Mucosa of stomach (tissue), 1 donor: ENCODE data around the gene HTRA3.

ENCODE experiments used
- H3K27me3 ChIP-seq: one replicate; pipeline ENCODE4 v1.7.0; 2013; ENCODE audit warnings: mild to moderate bottlenecking, low read length; ENCODE audit not compliant: control insufficient read depth, insufficient read depth
- H3K36me3 ChIP-seq: one replicate; pipeline ENCODE4 v1.7.0; 2013; ENCODE audit warnings: low read length; ENCODE audit not compliant: control insufficient read depth, insufficient read depth
- H3K4me1 ChIP-seq: one replicate; pipeline ENCODE4 v1.7.0; 2013; ENCODE audit warnings: mild to moderate bottlenecking, low read length; ENCODE audit not compliant: control insufficient read depth, insufficient read depth
- H3K4me3 ChIP-seq: one replicate; pipeline ENCODE4 v1.7.0; 2013; ENCODE audit warnings: low read length
- H3K9ac ChIP-seq: one replicate; pipeline ENCODE4 v1.7.0; 2013; ENCODE audit warnings: mild to moderate bottlenecking, low read length, moderate library complexity
- H3K9me3 ChIP-seq: one replicate; pipeline ENCODE4 v1.7.0; 2013; ENCODE audit warnings: mild to moderate bottlenecking, low read length, moderate library complexity; ENCODE audit not compliant: control insufficient read depth
- donor health status: Pancreatic carcinoma.

HTRA3 gene

GRCh38 chr4:8269535-8270417, at the start of gene HTRA3:
Gene HTRA3, plus strand, starts transcription at chr4:8269754. Its CDS starts 215 bp downstream, at chr4:8269969.
- H3K4me1 ChIP-seq = peaks cover 58% of the 10 kb centered on the region
- H3K27me3 ChIP-seq = peaks cover 23% of the 10 kb centered on the region
- peak within 1 kb of the TSS; percentile 51 for H3K9ac ChIP-seq
- no peaks in the 10 kb centered on the region for H3K36me3 ChIP-seq
- H3K9me3 ChIP-seq = no peaks in the 10 kb centered on the region
- H3K4me3 ChIP-seq = no peak within 1 kb of the TSS

- H3K9ac ChIP-seq = no peak overlapping the region
- no peaks in the 10 kb centered on the region for H3K9me3 ChIP-seq
- no peaks in the 10 kb centered on the region for H3K36me3 ChIP-seq
- no peak overlapping the region for H3K4me3 ChIP-seq
- H3K4me1 ChIP-seq = peaks cover 6% of the 10 kb centered on the region
- H3K27me3 ChIP-seq = no peaks in the 10 kb centered on the region
These were observed 48.7 kb upstream of the HTRA3 start for GRCh38 chr4:8220661-8221450.

DNA sequence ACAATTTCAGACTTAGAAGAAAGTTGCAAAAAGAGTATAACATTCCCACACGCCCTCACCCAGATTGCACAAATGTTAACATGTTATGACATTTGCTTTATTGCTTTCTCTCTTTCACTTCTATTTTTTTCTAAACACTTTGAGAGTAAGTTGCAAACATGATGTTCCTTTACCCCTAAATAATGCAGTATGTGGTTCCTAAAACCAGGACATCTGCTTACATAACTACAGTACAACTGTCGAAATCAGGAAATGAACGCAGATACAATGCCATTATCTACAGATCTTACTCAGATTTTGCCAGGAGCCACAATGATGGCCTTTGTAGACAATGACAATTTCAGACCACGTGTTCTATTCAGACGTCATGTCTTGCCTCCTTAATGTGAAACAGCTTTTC, 48.1 kb upstream of the HTRA3 start:
- no peak overlapping the region for H3K4me3 ChIP-seq
- H3K27me3 ChIP-seq = no peaks in the 10 kb centered on the region
- H3K9me3 ChIP-seq = no peaks in the 10 kb centered on the region
- H3K9ac ChIP-seq = no peak overlapping the region
- peaks cover 12% of the 10 kb centered on the region for H3K4me1 ChIP-seq
- no peaks in the 10 kb centered on the region for H3K36me3 ChIP-seq

GRCh38 chr4:8221985-8222384, 47.6 kb upstream of the HTRA3 start:
- no peaks in the 10 kb centered on the region for H3K36me3 ChIP-seq
- no peak overlapping the region for H3K9ac ChIP-seq
- H3K27me3 ChIP-seq = no peaks in the 10 kb centered on the region
- H3K9me3 ChIP-seq = no peaks in the 10 kb centered on the region
- peaks cover 14% of the 10 kb centered on the region for H3K4me1 ChIP-seq
- no peak overlapping the region for H3K4me3 ChIP-seq

DNA sequence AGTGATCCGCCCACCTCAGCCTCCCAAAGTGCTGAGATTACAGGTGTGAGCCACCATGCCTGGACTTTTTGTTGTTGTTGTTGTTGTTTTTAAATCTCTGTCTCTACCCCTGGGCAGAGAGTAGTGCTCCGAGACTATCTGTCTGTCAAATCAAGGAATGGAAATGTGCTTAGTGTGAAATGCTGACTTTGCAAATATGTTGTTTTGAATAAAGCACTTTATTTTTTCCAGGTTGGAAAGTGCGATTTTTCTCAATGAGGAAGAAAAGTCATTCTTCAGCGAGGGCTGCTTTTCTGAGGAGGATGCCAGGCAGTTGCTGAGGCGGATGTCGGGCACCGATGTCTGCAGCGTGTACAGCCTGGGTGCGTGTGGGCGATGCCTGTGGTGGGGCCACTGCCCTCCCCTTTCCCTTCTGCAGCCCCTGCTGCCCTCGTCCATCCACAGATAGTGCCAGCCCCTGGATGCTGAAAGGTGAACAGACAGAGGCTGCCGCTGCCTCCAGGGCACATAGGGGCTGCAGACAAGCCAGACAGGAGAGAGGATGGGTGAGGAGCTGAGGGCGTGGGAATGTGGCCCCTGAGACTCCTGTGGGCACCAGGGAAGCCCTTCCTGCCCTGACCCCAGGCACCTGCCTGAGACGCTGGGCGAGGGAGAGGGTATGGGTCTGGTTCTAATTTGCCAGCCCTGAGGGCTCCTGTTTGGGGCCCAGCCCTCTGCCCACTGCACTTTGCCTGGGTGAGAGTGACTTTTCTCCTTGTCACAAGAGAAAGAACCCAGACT, 46.8 kb upstream of the HTRA3 start:
- no peaks in the 10 kb centered on the region for H3K36me3 ChIP-seq

DNA sequence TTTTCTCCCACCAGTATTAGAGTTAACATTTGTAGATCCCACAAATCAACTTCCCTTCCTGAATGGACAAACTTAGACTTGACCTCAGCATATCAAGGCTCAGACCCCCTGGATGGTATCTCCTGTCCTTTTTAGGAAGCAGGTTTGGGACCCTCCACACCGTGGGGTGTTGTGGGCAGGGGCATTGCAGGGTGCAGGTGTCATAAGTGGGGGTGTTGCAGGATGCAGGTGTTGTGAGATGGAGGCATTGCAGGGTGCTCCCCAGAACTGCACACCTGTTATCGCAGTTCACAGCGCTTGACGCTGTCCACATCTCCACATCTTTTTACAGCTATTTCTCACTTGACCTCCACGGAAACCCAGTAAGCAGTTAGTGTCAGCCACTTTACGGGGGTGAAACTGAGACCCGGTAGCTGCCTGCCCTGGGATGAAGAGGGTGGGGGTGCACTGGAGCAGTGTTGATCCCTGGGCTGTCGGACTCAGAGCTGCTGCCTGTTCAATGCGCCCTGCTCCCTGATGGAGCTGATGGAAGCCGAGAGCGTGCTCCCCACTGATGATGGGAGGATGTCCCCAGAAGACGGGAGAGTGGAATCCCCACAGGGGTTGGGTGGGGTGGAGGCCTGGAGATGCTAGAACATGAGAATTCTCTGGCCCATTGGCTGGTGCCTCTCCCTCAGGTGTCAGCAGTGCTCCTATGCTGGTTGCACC, 45.1 kb upstream of the HTRA3 start:
- H3K9me3 ChIP-seq = no peaks in the 10 kb centered on the region
- no peak overlapping the region for H3K9ac ChIP-seq
- H3K4me3 ChIP-seq = no peak overlapping the region
- peaks cover 32% of the 10 kb centered on the region for H3K4me1 ChIP-seq
- no peaks in the 10 kb centered on the region for H3K36me3 ChIP-seq
- no peaks in the 10 kb centered on the region for H3K27me3 ChIP-seq

More for the DNA sequence above, 46.8 kb upstream of the HTRA3 start:
- Histone ChIP-seq H3K27me3 (no peaks in the 10 kb centered on the region), H3K9me3 (no peaks in the 10 kb centered on the region), H3K4me1 (peaks cover 19% of the 10 kb centered on the region), H3K9ac (no peak overlapping the region), H3K4me3 (no peak overlapping the region)

DNA sequence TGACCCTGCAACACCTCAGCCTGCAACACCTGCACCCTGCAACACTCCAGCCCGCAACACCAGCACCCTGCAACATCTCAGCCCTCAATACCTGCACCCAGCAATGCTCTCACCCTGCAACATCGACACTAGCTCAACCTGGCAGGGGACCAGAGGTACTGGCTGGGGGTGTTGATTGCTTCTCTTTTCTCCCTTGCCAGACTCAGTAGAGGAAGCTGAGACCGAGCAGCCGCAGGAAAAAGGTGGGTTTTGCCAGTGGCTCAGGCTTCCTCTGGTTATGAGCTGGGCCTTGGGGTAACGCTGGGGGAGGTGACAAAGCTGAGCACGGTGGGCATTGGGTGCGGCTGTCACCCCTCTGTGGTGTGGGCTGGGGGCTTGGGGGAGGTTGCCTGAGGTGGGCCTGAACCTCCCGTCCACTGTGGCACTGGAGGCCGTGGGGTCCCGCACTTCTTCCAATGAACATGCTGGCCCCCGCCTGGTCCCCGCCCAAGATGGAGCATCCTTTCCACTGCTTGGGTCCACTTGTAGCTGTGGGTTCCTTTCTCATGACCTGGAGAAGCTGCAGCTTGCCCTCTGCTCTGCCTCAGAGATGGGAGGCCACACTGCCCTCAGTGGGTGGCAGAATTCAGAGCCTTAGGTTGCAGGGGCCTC, 44.5 kb upstream of the HTRA3 start:
- H3K4me1 ChIP-seq = peaks cover 32% of the 10 kb centered on the region
- H3K36me3 ChIP-seq = no peaks in the 10 kb centered on the region
- H3K9ac ChIP-seq = no peak overlapping the region
- H3K27me3 ChIP-seq = no peaks in the 10 kb centered on the region
- no peaks in the 10 kb centered on the region for H3K9me3 ChIP-seq
- no peak overlapping the region for H3K4me3 ChIP-seq

- Histone ChIP-seq H3K9ac (peak overlapping the region; percentile 35), H3K36me3 (no peaks in the 10 kb centered on the region), H3K9me3 (no peaks in the 10 kb centered on the region), H3K4me1 (peaks cover 32% of the 10 kb centered on the region), H3K27me3 (no peaks in the 10 kb centered on the region), H3K4me3 (no peak overlapping the region)
These were observed 43.7 kb upstream of the HTRA3 start for GRCh38 chr4:8225706-8226443.

GRCh38 chr4:8227201-8227770, 42.3 kb upstream of the HTRA3 start:
- no peaks in the 10 kb centered on the region for H3K27me3 ChIP-seq
- H3K4me1 ChIP-seq = peaks cover 32% of the 10 kb centered on the region
- no peaks in the 10 kb centered on the region for H3K9me3 ChIP-seq
- no peak overlapping the region for H3K4me3 ChIP-seq
- no peaks in the 10 kb centered on the region for H3K36me3 ChIP-seq
- H3K9ac ChIP-seq = no peak overlapping the region

GRCh38 chr4:8227771-8228318, 41.7 kb upstream of the HTRA3 start:
- H3K4me3 ChIP-seq = no peak overlapping the region
- H3K9me3 ChIP-seq = no peaks in the 10 kb centered on the region
- H3K27me3 ChIP-seq = no peaks in the 10 kb centered on the region
- no peak overlapping the region for H3K9ac ChIP-seq
- no peaks in the 10 kb centered on the region for H3K36me3 ChIP-seq
- H3K4me1 ChIP-seq = peaks cover 32% of the 10 kb centered on the region
